Endothelial cell of umbilical vein (primary cell): ENCODE data around the gene SESN3. TPM values are rescaled to one million over a fixed set of nuclear protein-coding genes. Genes with fewer than 3 reads are reported as not detected.

Source experiments
- BruUV-seq: library from RNA; stranded (reverse); fragments of 400-500 nt; replicated peaks from 2 replicates; lab custom pipeline; 2021; lab: Mats Ljungman, UMichigan
- CTCF ChIA-PET: fragments of 300-600, 350-600 bp; sonication (Branson Sonifier 250); formaldehyde crosslinking; loops from one replicate; lab custom pipeline; 2021; ENCODE audit warnings: antibody characterized with exemption, inconsistent platforms; lab: Charles Lee
- POLR2A ChIA-PET: fragments of 300-600, 350-600 bp; sonication (Branson Sonifier 250); formaldehyde crosslinking; loops from one replicate; lab custom pipeline; 2021; ENCODE audit warnings: antibody characterized with exemption, inconsistent platforms; lab: Charles Lee
- DNase-seq: peaks from one replicate; pipeline ENCODE4 v3.0.0-alpha.2; 2011; ENCODE audit warnings: low read depth, low spot score
- FAIRE-seq: peaks from 2 replicates; lab custom pipeline; 2011; peaks lifted over from hg19 to GRCh38; lab: Jason Lieb, UNC
- H2AFZ ChIP-seq: 2 replicates; pipeline ENCODE4 v1.6.0; 2012; ENCODE audit warnings: low read depth, low read length, control low read depth, inconsistent platforms
- H3K27ac ChIP-seq: 2 replicates; pipeline ENCODE4 v1.5.1; 2011; ENCODE audit warnings: low read depth, mild to moderate bottlenecking, control low read depth, low read length, moderate library complexity; ENCODE audit not compliant: insufficient read depth
- H3K27me3 ChIP-seq, 2 experiments: 2 replicates each; pipeline versions ENCODE4 v1.6.0 to v1.6.1; 2011; ENCODE audit warnings: low read length in 2 of 2, mixed read lengths in 1 of 2; ENCODE audit not compliant: control insufficient read depth in 2 of 2, insufficient read depth in 2 of 2
- H3K36me3 ChIP-seq, 2 experiments: 2 replicates in 1 of 2; 3 replicates in 1 of 2; pipeline ENCODE4 v1.5.1; 2011; ENCODE audit warnings: low read length in 2 of 2, mild to moderate bottlenecking in 1 of 2, moderate library complexity in 1 of 2; ENCODE audit not compliant: control insufficient read depth in 2 of 2, insufficient read depth in 2 of 2; ENCODE audit errors: extremely low read depth in 1 of 2
- H3K4me1 ChIP-seq: 3 replicates; pipeline ENCODE4 v1.5.1; 2011; ENCODE audit warnings: mild to moderate bottlenecking, low read length; ENCODE audit not compliant: control insufficient read depth, insufficient read depth; ENCODE audit errors: extremely low read depth
- H3K4me2 ChIP-seq: 2 replicates; pipeline ENCODE4 v1.6.1; 2011; ENCODE audit warnings: low read length, control low read depth, mixed read lengths; ENCODE audit not compliant: insufficient read depth
- H3K4me3 ChIP-seq, 3 experiments: fragments of 200-600 bp in 1 of 3; sonication (generic), shearing (Covaris generic) in 1 of 3; replicated peaks in 1 of 3; 2 replicates each; pipeline ENCODE4 v1.5.1; 2011 to 2016; ENCODE audit warnings: control low read depth in 3 of 3, low read length in 3 of 3, mild to moderate bottlenecking in 2 of 3, inconsistent platforms in 1 of 3, low read depth in 1 of 3, moderate library complexity in 1 of 3; ENCODE audit not compliant: insufficient read depth in 1 of 3
- H3K79me2 ChIP-seq: 2 replicates; pipeline ENCODE4 v1.6.0; 2012; ENCODE audit warnings: low read length, inconsistent platforms; ENCODE audit not compliant: control insufficient read depth, insufficient read depth
- H3K9ac ChIP-seq: replicated peaks from 2 replicates; pipeline ENCODE3; 2011; ENCODE audit warnings: low read length, control low read depth; ENCODE audit not compliant: insufficient read depth; ENCODE audit errors: extremely low read depth
- H3K9me1 ChIP-seq: replicated peaks from 3 replicates; pipeline ENCODE4 v1.6.0; 2011; ENCODE audit warnings: mild to moderate bottlenecking, low read length; ENCODE audit not compliant: control insufficient read depth, insufficient read depth; ENCODE audit errors: extremely low read depth
- H3K9me3 ChIP-seq: replicated peaks from 2 replicates; pipeline ENCODE4 v1.5.1; 2012; ENCODE audit warnings: low read length, inconsistent platforms; ENCODE audit not compliant: control insufficient read depth, insufficient read depth
- H4K20me1 ChIP-seq: replicated peaks from 2 replicates; pipeline ENCODE3; 2011; ENCODE audit warnings: mild to moderate bottlenecking, low read length; ENCODE audit not compliant: control insufficient read depth, insufficient read depth; ENCODE audit errors: extremely low read depth
- FOS ChIP-seq: IDR thresholded peaks from 2 replicates; pipeline ENCODE4 v1.6.1; 2011; ENCODE audit warnings: mild to moderate bottlenecking, low read length, moderate library complexity, borderline replicate concordance; ENCODE audit not compliant: insufficient read depth
- GATA2 ChIP-seq: IDR thresholded peaks from 2 replicates; pipeline ENCODE4 v1.7.0; 2011; ENCODE audit warnings: low read depth, mild to moderate bottlenecking, moderate library complexity, mixed read lengths, low read length; ENCODE audit not compliant: insufficient read length, insufficient read depth
- MAX ChIP-seq: IDR thresholded peaks from 2 replicates; pipeline ENCODE4 v1.6.1; 2011; ENCODE audit not compliant: insufficient read depth, insufficient read length
- MYC ChIP-seq: IDR thresholded peaks from one replicate; pipeline ENCODE4 v1.6.1; 2011; ENCODE audit warnings: mild to moderate bottlenecking, low read depth, low read length
- POLR2AphosphoS5 ChIP-seq: IDR thresholded peaks from 2 replicates; pipeline ENCODE4 v1.6.1; 2012; ENCODE audit warnings: low read depth, mild to moderate bottlenecking, control low read depth, low read length, moderate library complexity; ENCODE audit not compliant: insufficient read depth
- dilution Hi-C: fragments of 300-500 bp; cut with MboI; formaldehyde crosslinking; loops from one replicate; pipeline ENCODE4 v1.15.0; 2019; ENCODE audit warnings: low sequenced_read_pairs; ENCODE audit not compliant: extremely low pct_ligation_motif_present
- intact Hi-C: fragments of 100-400 bp; cut with micrococcal nuclease; formaldehyde crosslinking; loops from one replicate; pipeline ENCODE4 v1.10.0; 2022
- polyA plus RNA-seq, 4 experiments: library from polyadenylated mRNA; depleted of rRNA in 3 of 4; stranded (reverse) in 3 of 4; unstranded in 1 of 4; fragments of >200 nt; gene quantifications; 2 replicates each; pipeline versions ENCODE4 v1.2.1 to v1.2.3, GENCODE V29; 2011 to 2012; ENCODE audit warnings: missing spikeins in 1 of 4
- total RNA-seq: library from RNA; stranded (reverse); gene quantifications from 2 replicates; pipeline ENCODE4 v1.2.3, GENCODE V29; 2021
- TF ChIP-seq, protein P1 (sequence below), 2 donors: IDR thresholded peaks; 1 replicate in 1 of 2; 2 replicates in 1 of 2; pipeline ENCODE4 v1.5.1; 2011; ENCODE audit warnings: low read length in 2 of 2, mild to moderate bottlenecking in 2 of 2, moderate library complexity in 2 of 2, control low read depth in 1 of 2, inconsistent platforms in 1 of 2, low read depth in 1 of 2; ENCODE audit not compliant: insufficient read depth in 1 of 2; ENCODE audit errors: extremely low read depth in 1 of 2

Gene SESN3
- total and polyA plus RNA-seq, 2 donors (not counting 3 experiments of a cell fraction or from before 2014, with no cell fraction given) = 1.6 to 6.9 TPM

GRCh38 chr11:95156133-95156721 is 74.8 kb downstream of the SESN3 start:
- TF ChIP-seq FOS (no peak), MAX (no peak), POLR2AphosphoS5 (no peak), MYC (no peak), GATA2 (no peak)
- TF ChIP-seq, protein P1, sequence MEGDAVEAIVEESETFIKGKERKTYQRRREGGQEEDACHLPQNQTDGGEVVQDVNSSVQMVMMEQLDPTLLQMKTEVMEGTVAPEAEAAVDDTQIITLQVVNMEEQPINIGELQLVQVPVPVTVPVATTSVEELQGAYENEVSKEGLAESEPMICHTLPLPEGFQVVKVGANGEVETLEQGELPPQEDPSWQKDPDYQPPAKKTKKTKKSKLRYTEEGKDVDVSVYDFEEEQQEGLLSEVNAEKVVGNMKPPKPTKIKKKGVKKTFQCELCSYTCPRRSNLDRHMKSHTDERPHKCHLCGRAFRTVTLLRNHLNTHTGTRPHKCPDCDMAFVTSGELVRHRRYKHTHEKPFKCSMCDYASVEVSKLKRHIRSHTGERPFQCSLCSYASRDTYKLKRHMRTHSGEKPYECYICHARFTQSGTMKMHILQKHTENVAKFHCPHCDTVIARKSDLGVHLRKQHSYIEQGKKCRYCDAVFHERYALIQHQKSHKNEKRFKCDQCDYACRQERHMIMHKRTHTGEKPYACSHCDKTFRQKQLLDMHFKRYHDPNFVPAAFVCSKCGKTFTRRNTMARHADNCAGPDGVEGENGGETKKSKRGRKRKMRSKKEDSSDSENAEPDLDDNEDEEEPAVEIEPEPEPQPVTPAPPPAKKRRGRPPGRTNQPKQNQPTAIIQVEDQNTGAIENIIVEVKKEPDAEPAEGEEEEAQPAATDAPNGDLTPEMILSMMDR (IDR thresholded peaks at IDR 0.05; ENCODE audit: extremely low read depth in 1 of 2, insufficient read depth in 1 of 2, low read depth in 1 of 2, low read length in 2 of 2) = no peak
- no TSS peak for BruUV-seq
- Histone ChIP-seq H3K9ac (no peak overlapping the region), H3K4me1 (peaks cover under 1% of the 10 kb centered on the region), H3K9me1 (no peaks in the 10 kb centered on the region), H2AFZ (no peak overlapping the region), H3K79me2 (no peaks in the 10 kb centered on the region), H3K27ac (no peak overlapping the region), H3K9me3 (no peaks in the 10 kb centered on the region), H3K27me3 (no peaks in the 10 kb centered on the region), H3K4me3 (no peak overlapping the region), H3K36me3 (no peaks in the 10 kb centered on the region), H3K4me2 (no peak overlapping the region), H4K20me1 (no peaks in the 10 kb centered on the region)
- intact Hi-C loops = loop anchor here (10.0 kb wide), 1 partner anchor 209 kb away; no protein-coding TSS in a partner anchor
- dilution Hi-C loops = no loop called here
- POLR2A ChIA-PET = no interaction called here
- CTCF ChIA-PET = interaction anchor here (0.8 to 9.6 kb wide), 5 partner anchors 89 to 1270 kb away, joined by 3 to 176 read pairs (median 5); no protein-coding TSS in a partner anchor
- no peak for FAIRE-seq
- DNase-seq = no peak
